Measurements from ENCODE around the gene HDGF. TPM values are rescaled to one million over a fixed set of nuclear protein-coding genes. Genes with fewer than 3 reads are reported as not detected.

The HDGF gene
- total and polyA plus RNA-seq, 9 of the 15 experiments (the other 6 are each of a cell fraction or from before 2014, with no cell fraction given), result 38.8 to 601 (median 400) TPM

GRCh38 chr1:156740237-156740740 is 11.2 kb downstream of the HDGF start (continued):
- no peak for TF ChIP-seq ZNF584 (CRISPR knock-in tag; IDR thresholded peaks at IDR 0.05; ENCODE audit: low read depth)
- TF ChIP-seq ZNF133 (CRISPR knock-in tag; IDR thresholded peaks at IDR 0.05), result no peak
- TF ChIP-seq DPF2 (IDR thresholded peaks at IDR 0.05), result 0 out of 2 replicates have a peak, but pooled peaks have one; percentile 26
- TF ChIP-seq ZNF384 (IDR thresholded peaks at IDR 0.05; ENCODE audit: low read depth, low read length), result no peak
- no peak for TF ChIP-seq CBX3 (IDR thresholded peaks at IDR 0.05; ENCODE audit: borderline replicate concordance in 1 of 2, low read length in 2 of 2)
- 0 out of 2 replicates have a peak, but pooled peaks have one; percentile 8 for TF ChIP-seq CBX1 (IDR thresholded peaks at IDR 0.05; ENCODE audit: low read depth)
- no peak for TF ChIP-seq PTTG1 (tag; IDR thresholded peaks at IDR 0.05; ENCODE audit: low read depth)
- TF ChIP-seq CHCHD3 (CRISPR knock-in tag; IDR thresholded peaks at IDR 0.05), result no peak

- in situ Hi-C loops (cut with MboI), result loop anchor here (25.0 kb wide), 1 partner anchor 1427 kb away; the partner anchor contains the start of genes FDPS, PKLR and RUSC1
Measured at GRCh38 chr1:156738916-156739315, 12.6 kb downstream of the HDGF start.

More at GRCh38 chr1:156738916-156739315, 12.6 kb downstream of the HDGF start:
- peaks cover 26% of the 10 kb centered on the region for H3K79me2 ChIP-seq (ENCODE audit: control insufficient read depth, insufficient read depth, low read length)
- H3K9me1 ChIP-seq (ENCODE audit: control insufficient read depth, insufficient read depth, low read length), result no peaks in the 10 kb centered on the region
- peaks cover 12 to 18% of the 10 kb centered on the region in 2 experiments for H3K4me1 ChIP-seq (replicated peaks in 1 of 2; ENCODE audit: control insufficient read depth in 2 of 2, insufficient read depth in 2 of 2, low read length in 2 of 2)
- DNase-seq (ENCODE audit: extremely low read depth in 1 of 4, low spot score in 3 of 4) (no peak), FAIRE-seq (peak; percentile 23), ATAC-seq (no peak)
- no TSS peak for BruUV-seq (replicated peaks)
- H4K20me1 ChIP-seq (replicated peaks; ENCODE audit: control insufficient read depth, insufficient read depth, low read length), result no peaks in the 10 kb centered on the region
- peaks cover 70% of the 10 kb centered on the region; the same call in 2 of the 3 replicates for H3K36me3 ChIP-seq (ENCODE audit: control insufficient read depth, insufficient read depth, low read length)
- ChIA-PET CTCF (ENCODE audit: low intra/inter-chr PET ratio) (no interaction called here), POLR2A (interaction anchor here (0.6 to 1.6 kb wide), 3 partner anchors 10 to 28 kb away, joined by 4 to 8 read pairs (median 5); partner anchors contain the start of genes ISG20L2, METTL25B and PRCC)
- no peak overlapping the region for H3K27ac ChIP-seq (ENCODE audit: extremely low read depth, low read depth, low read length)
- no peak overlapping the region for H3K4me3 ChIP-seq
- no peak overlapping the region for H3K4me2 ChIP-seq (ENCODE audit: insufficient read depth, low read length)
- WGBS (ENCODE audit: insufficient coverage, low coverage, missing lambda C conversion rate), result 97% methylated on average over 2 of the region's 2 CpGs
- TF ChIP-seq FOSL1 (tag; conservative IDR thresholded peaks at IDR 0.05), result no peak
- no peak for TF ChIP-seq SRF (CRISPR knock-in tag; IDR thresholded peaks at IDR 0.05)
- TF ChIP-seq SRSF7 (optimal IDR thresholded peaks at IDR 0.05; ENCODE audit: low read depth, low read length), result no peak
- no peak for TF ChIP-seq SMARCC2 (IDR thresholded peaks at IDR 0.05; ENCODE audit: low read depth)
- peak; percentile 72 for TF ChIP-seq NFIC (IDR thresholded peaks at IDR 0.05)
- TF ChIP-seq TEAD2 (tag; IDR thresholded peaks at IDR 0.05), result no peak
- intact Hi-C loops (cut with micrococcal nuclease), result no loop called here
- no peak overlapping the region; a peak in 1 of 4 replicates for H3K9ac ChIP-seq (ENCODE audit: insufficient read depth in 1 of 2, low read depth in 2 of 2, low read length in 2 of 2)
- no peaks in the 10 kb centered on the region for H3K27me3 ChIP-seq (ENCODE audit: control insufficient read depth in 2 of 2, insufficient read depth in 2 of 2, low read length in 2 of 2)
- no peak overlapping the region for H2AFZ ChIP-seq (ENCODE audit: low read depth, low read length)
- H3K9me3 ChIP-seq (replicated peaks; ENCODE audit: control insufficient read depth, insufficient read depth, low read depth, low read length), result no peaks in the 10 kb centered on the region

Data from K562 (cell line).